ENCODE measurements around the gene TMPRSS6. TPM values are rescaled to one million over a fixed set of nuclear protein-coding genes. Genes with fewer than 3 reads are reported as not detected.

The TMPRSS6 gene
- total RNA-seq, 1 donor from 2014 or later: not detected

DNA sequence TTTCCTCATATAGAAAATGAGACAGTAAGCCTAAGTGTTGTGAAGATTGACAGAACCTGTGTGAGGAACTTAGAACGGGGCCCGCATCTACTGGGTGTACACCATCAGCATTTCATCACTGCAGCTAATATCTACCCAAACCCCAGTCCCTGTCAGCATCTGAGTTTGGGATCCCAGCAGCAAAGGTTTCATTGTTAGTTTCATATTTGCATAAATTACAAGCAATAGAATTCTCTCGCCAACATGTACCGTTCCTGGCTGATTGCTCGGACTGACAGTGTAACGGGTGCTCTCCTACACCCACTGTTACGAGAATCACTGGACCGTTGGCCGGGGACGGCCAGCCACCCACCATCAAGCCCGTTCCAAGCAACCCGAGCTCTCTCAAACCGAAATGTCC is 10.4 kb upstream of the TMPRSS6 start:
- TF ChIP-seq, protein P1, sequence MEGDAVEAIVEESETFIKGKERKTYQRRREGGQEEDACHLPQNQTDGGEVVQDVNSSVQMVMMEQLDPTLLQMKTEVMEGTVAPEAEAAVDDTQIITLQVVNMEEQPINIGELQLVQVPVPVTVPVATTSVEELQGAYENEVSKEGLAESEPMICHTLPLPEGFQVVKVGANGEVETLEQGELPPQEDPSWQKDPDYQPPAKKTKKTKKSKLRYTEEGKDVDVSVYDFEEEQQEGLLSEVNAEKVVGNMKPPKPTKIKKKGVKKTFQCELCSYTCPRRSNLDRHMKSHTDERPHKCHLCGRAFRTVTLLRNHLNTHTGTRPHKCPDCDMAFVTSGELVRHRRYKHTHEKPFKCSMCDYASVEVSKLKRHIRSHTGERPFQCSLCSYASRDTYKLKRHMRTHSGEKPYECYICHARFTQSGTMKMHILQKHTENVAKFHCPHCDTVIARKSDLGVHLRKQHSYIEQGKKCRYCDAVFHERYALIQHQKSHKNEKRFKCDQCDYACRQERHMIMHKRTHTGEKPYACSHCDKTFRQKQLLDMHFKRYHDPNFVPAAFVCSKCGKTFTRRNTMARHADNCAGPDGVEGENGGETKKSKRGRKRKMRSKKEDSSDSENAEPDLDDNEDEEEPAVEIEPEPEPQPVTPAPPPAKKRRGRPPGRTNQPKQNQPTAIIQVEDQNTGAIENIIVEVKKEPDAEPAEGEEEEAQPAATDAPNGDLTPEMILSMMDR (IDR thresholded peaks at IDR 0.05; ENCODE audit: insufficient read depth, low read length, poor library complexity, severe bottlenecking): no peak
- no peak for DNase-seq (ENCODE audit: low read depth)
- Histone ChIP-seq H3K27me3 (ENCODE audit: control insufficient read depth, insufficient read depth, low read length) (peaks cover 2% of the 10 kb centered on the region), H3K36me3 (ENCODE audit: control insufficient read depth, insufficient read depth, low read length) (no peaks in the 10 kb centered on the region), H3K4me3 (ENCODE audit: low read depth, low read length) (no peak overlapping the region)

DNA sequence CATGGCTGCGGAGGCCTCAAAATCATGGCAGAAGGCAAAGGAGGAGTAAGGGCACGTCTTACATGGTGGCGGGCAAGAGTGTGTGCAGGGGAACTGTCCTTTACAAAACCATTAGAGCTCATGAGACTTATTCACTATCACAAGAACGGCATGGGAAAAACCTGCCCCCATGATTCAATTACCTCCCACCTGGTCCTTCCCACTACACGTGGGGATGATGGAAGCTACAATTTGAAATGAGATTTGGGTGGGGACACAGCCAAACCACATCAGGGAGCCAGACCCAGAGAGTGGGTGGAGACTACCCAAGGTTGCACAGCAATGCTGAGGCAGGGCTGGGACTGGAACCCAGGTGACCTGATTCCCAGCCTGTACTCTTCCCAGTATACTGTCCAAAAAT is 8.6 kb upstream of the TMPRSS6 start:
- H3K27me3 ChIP-seq (ENCODE audit: control insufficient read depth, insufficient read depth, low read length): peaks cover 2% of the 10 kb centered on the region
- DNase-seq (ENCODE audit: low read depth): no peak
- no peak overlapping the region for H3K4me3 ChIP-seq (ENCODE audit: low read depth, low read length)
- no peaks in the 10 kb centered on the region for H3K36me3 ChIP-seq (ENCODE audit: control insufficient read depth, insufficient read depth, low read length)
- TF ChIP-seq, protein P1 (IDR thresholded peaks at IDR 0.05; ENCODE audit: insufficient read depth, low read length, poor library complexity, severe bottlenecking): no peak

DNA sequence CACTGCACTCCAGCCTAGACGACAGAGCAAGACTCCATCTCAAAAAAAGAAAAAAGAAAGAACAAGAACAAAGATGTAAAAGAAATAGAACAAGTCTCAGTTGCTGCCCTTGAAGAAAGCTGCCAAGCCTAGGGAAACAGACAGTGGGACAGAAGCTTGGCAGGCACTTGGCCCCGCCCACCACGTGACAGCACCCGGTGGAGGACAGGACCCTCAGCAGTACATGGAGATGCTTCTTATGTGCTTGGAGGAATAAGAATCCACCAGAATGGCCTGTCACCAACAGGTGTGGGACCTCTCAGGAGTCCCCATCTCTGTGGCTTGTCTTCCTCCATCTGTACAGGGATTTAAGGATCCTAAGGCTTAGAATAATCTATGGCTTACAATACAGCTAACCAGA is 7.6 kb upstream of the TMPRSS6 start:
- H3K27me3 ChIP-seq (ENCODE audit: control insufficient read depth, insufficient read depth, low read length): peaks cover 5% of the 10 kb centered on the region
- TF ChIP-seq, protein P1 (IDR thresholded peaks at IDR 0.05; ENCODE audit: insufficient read depth, low read length, poor library complexity, severe bottlenecking): no peak
- H3K4me3 ChIP-seq (ENCODE audit: low read depth, low read length): no peak overlapping the region
- H3K36me3 ChIP-seq (ENCODE audit: control insufficient read depth, insufficient read depth, low read length): no peaks in the 10 kb centered on the region
- no peak for DNase-seq (ENCODE audit: low read depth)

DNA sequence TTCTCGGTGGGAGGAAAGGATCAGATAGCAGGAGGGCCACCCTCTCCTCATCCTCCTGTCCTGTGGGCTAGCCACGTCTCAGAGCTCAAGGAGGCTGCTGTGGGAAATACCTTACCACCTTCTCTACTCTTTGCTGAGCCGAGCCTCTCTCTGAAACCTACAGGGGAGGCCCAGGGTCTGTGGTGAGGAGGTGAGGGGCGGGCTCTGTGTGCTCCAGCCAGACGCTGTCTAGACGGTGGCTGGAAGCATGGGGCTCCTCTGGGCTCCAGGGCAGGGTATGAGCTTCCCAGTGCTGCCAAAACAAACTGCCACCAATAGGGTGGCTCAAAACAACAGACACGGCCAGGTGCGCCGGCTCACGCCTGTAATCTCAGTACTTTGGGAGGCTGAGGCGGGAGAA is 5.5 kb upstream of the TMPRSS6 start:
- no peak for DNase-seq (ENCODE audit: low read depth)
- Histone ChIP-seq H3K4me3 (ENCODE audit: low read depth, low read length) (no peak overlapping the region), H3K27me3 (ENCODE audit: control insufficient read depth, insufficient read depth, low read length) (peaks cover 12% of the 10 kb centered on the region), H3K36me3 (ENCODE audit: control insufficient read depth, insufficient read depth, low read length) (no peaks in the 10 kb centered on the region)
- TF ChIP-seq, protein P1 (IDR thresholded peaks at IDR 0.05; ENCODE audit: insufficient read depth, low read length, poor library complexity, severe bottlenecking): no peak

DNA sequence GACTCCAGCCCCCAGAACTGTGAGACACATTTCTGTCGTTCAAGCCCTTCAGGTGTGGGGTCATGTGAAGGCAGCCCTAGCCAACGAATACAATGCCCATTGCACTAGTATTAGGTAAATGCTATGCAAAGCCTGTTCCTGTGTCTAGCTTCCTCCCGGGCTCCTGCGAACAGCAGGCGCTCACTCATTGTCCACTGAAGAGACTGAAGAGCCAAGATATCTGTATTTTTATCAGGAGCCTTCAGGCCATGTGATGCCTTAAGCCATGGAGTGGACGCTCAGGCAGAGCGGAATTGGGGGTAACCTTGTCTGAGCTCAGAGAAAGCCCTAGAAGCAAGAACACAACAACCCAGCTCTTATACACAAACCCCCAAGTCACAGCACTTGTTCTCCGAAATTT is 4.2 kb upstream of the TMPRSS6 start:
- TF ChIP-seq, protein P1 (IDR thresholded peaks at IDR 0.05; ENCODE audit: insufficient read depth, low read length, poor library complexity, severe bottlenecking): no peak
- no peaks in the 10 kb centered on the region for H3K36me3 ChIP-seq (ENCODE audit: control insufficient read depth, insufficient read depth, low read length)
- no peak for DNase-seq (ENCODE audit: low read depth)
- peaks cover 12% of the 10 kb centered on the region for H3K27me3 ChIP-seq (ENCODE audit: control insufficient read depth, insufficient read depth, low read length)
- no peak overlapping the region for H3K4me3 ChIP-seq (ENCODE audit: low read depth, low read length)

DNA sequence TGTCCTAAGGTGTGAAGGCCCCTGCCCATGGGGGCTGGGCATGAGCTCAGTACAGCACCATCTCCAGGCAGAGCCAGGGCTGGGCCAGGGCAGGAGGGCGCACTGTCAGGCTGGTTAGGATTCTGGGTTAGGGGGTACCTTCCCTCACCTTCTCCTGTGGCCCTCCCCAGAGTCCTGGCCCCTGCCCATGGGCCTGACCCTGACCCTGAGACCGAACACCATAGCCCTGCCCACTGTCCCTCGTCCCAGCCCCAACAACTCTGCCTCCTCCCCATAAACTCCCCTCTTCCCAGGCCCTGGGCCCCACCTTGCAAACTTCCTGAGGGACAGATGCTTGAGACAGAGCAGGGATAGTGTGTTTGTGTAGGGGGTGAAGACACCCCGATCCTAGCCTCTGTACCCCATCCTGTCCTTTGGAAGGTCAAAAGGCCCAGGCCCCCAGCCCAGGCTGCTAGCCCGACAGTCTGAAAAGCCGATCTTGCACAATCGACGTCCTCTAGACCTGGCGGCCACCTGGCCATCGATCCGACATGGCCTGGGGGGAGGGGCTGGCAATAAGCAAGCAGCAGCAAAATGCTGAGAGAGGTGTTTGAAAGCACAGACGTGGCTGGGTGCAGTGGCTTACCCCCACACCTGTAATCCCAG is 2.7 kb upstream of the TMPRSS6 start:
- Histone ChIP-seq H3K4me3 (ENCODE audit: low read depth, low read length) (no peak overlapping the region), H3K36me3 (ENCODE audit: control insufficient read depth, insufficient read depth, low read length) (no peaks in the 10 kb centered on the region), H3K27me3 (ENCODE audit: control insufficient read depth, insufficient read depth, low read length) (peaks cover 12% of the 10 kb centered on the region)
- TF ChIP-seq, protein P1 (IDR thresholded peaks at IDR 0.05; ENCODE audit: insufficient read depth, low read length, poor library complexity, severe bottlenecking): no peak
- DNase-seq (ENCODE audit: low read depth): no peak

Measured in kidney epithelial cell (primary cell).